ENCODE data around the gene CYP8B1.

GRCh38 chr3:42906070-42906847 lies 30.6 kb upstream of the CYP8B1 start, which contains the start of gene ZNF662:
- TF ChIP-seq POLR2A (IDR thresholded peaks at IDR 0.05; ENCODE audit: low read length) (no peak), GATA1 (IDR thresholded peaks at IDR 0.05; ENCODE audit: low read depth, low read length) (no peak)
